Measurements from ENCODE around the gene YKT6. TPM values are rescaled to one million over a fixed set of nuclear protein-coding genes. Genes with fewer than 3 reads are reported as not detected.

The YKT6 gene
- total and polyA plus RNA-seq, 2 donors (not counting 3 experiments of a cell fraction or from before 2014, with no cell fraction given), result 117 to 120 TPM

DNA sequence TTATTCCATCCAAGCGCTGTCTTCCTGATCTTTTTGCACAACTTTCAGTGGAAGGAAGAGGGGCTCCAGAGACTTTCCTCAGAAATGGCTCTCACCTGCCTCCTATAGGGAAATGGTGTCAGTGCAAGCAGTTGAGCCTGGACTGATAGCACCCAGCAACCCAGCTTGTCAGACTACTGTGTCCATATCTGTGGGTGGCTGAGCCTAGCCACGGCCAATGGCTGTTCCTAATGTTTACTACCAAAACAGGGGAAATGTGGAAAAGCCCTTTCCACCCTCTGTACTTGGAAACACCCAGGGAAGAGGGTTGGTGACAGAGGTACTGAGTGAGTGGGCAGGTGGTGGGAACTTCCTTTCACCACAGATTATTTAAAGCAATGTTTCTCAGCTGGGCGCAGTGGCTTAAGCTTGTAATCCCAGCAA is 4.3 kb upstream of the YKT6 start:
- Histone ChIP-seq H3K36me3 (ENCODE audit: control insufficient read depth in 2 of 2, extremely low read depth in 1 of 2, insufficient read depth in 2 of 2, low read length in 2 of 2) (no peaks in the 10 kb centered on the region), H3K79me2 (ENCODE audit: control insufficient read depth, insufficient read depth, low read length) (peaks cover 6% of the 10 kb centered on the region), H4K20me1 (replicated peaks; ENCODE audit: control insufficient read depth, extremely low read depth, insufficient read depth, low read length) (no peaks in the 10 kb centered on the region), H2AFZ (ENCODE audit: low read depth, low read length) (no peak overlapping the region), H3K4me1 (ENCODE audit: control insufficient read depth, extremely low read depth, insufficient read depth, low read length) (no peaks in the 10 kb centered on the region), H3K4me2 (ENCODE audit: insufficient read depth, low read length) (no peak overlapping the region), H3K27ac (ENCODE audit: insufficient read depth, low read depth, low read length) (no peak overlapping the region), H3K27me3 (ENCODE audit: control insufficient read depth in 2 of 2, insufficient read depth in 2 of 2, low read length in 2 of 2) (peaks cover 3 to 15% of the 10 kb centered on the region in 2 experiments), H3K9ac (replicated peaks; ENCODE audit: extremely low read depth, insufficient read depth, low read length) (no peak overlapping the region), H3K9me3 (replicated peaks; ENCODE audit: control insufficient read depth, insufficient read depth, low read length) (no peaks in the 10 kb centered on the region), H3K4me3 (replicated peaks in 1 of 3; ENCODE audit: insufficient read depth in 1 of 3, low read depth in 1 of 3, low read length in 3 of 3) (no peak overlapping the region), H3K9me1 (replicated peaks; ENCODE audit: control insufficient read depth, extremely low read depth, insufficient read depth, low read length) (no peaks in the 10 kb centered on the region)
- DNase-seq (ENCODE audit: low read depth, low spot score) (peak; percentile 54), FAIRE-seq (peak; percentile 76)
- TF ChIP-seq CTCF (IDR thresholded peaks at IDR 0.05; ENCODE audit: extremely low read depth in 1 of 2, insufficient read depth in 1 of 2, low read depth in 1 of 2, low read length in 2 of 2) (peak; percentile 60 to 73), FOS (IDR thresholded peaks at IDR 0.05; ENCODE audit: borderline replicate concordance, insufficient read depth, low read length) (no peak), EZH2 (IDR thresholded peaks at IDR 0.05; ENCODE audit: borderline replicate concordance, low read depth, low read length, severe bottlenecking) (no peak), MYC (IDR thresholded peaks at IDR 0.05; ENCODE audit: low read depth, low read length) (no peak), JUN (IDR thresholded peaks at IDR 0.05; ENCODE audit: borderline replicate concordance, insufficient read depth, insufficient read length, low read depth) (no peak), POLR2A (IDR thresholded peaks at IDR 0.05; ENCODE audit: low read depth, low read length) (no peak)
- TF ChIP-seq, protein P1, sequence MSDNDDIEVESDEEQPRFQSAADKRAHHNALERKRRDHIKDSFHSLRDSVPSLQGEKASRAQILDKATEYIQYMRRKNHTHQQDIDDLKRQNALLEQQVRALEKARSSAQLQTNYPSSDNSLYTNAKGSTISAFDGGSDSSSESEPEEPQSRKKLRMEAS (IDR thresholded peaks at IDR 0.05; ENCODE audit: insufficient read depth, insufficient read length), result no peak
- POLR2A ChIA-PET, result no interaction called here
- dilution Hi-C loops (cut with MboI; ENCODE audit: extremely low pct_ligation_motif_present, low sequenced_read_pairs), result no loop called here
- BruUV-seq (replicated peaks), result no TSS peak
- intact Hi-C loops (cut with micrococcal nuclease), result loop anchor here (1.0 to 2.0 kb wide), 2 partner anchors 74 to 124 kb away; partner anchors contain the start of gene POLD2
- CTCF ChIA-PET, result interaction anchor here (0.6 to 4.9 kb wide), 15 partner anchors 11 to 377 kb away, joined by 3 to 60 read pairs (median 5); partner anchors contain the start of genes DDX56 and POLD2

Data from endothelial cell of umbilical vein (primary cell).